ENCODE results near the gene AKAP6. TPM values are rescaled to one million over a fixed set of nuclear protein-coding genes. Genes with fewer than 3 reads are reported as not detected.

Gene AKAP6
- total RNA-seq, 1 experiment from 2014 or later: 1.9 TPM

DNA sequence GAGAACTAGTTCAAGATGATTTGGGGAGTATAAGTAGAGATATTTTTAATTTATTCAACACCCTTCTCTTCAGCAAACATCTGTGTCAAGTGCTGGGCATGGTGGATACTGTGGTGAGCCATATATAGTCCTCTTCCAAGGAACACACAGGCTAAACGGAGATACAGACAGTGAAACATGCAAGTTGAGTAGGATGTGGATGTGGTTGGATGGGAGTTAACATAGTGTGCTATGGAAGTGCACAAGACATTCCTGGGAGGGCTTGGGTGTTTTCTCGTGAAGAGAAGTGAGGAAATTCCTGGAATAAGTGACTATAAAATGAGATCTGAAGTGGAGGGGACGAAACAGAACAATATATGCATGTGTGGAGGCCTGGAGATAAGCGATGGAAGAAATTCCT lies 428.5 kb downstream of the AKAP6 start:
- Histone ChIP-seq H3K4me1 (ENCODE audit: control insufficient read depth in 1 of 2, insufficient read depth in 2 of 2, low read length in 2 of 2) (no peaks in the 10 kb centered on the region), H3K27me3 (ENCODE audit: insufficient read depth, low read length) (0 out of 2 replicates have a peak, but pooled peaks cover 11% of the 10 kb centered on the region), H3K4me2 (ENCODE audit: low read length) (no peak overlapping the region), H3K36me3 (ENCODE audit: control insufficient read depth in 1 of 2, insufficient read depth in 2 of 2, low read length in 2 of 2) (no peaks in the 10 kb centered on the region), H3K9me2 (ENCODE audit: insufficient read depth) (no peaks in the 10 kb centered on the region), H3K27ac (ENCODE audit: low read depth, low read length) (no peak overlapping the region), H3K9ac (ENCODE audit: low read length) (no peak overlapping the region), H3K9me3 (ENCODE audit: control insufficient read depth in 1 of 2, insufficient read depth in 1 of 2, low read depth in 1 of 2, low read length in 2 of 2) (peaks cover 0 to 3% of the 10 kb centered on the region in 2 experiments; a peak in 1 of 4 replicates), H3K79me2 (ENCODE audit: insufficient read depth, low read length) (no peaks in the 10 kb centered on the region), H3K4me3 (replicated peaks in 1 of 2; ENCODE audit: low read depth in 1 of 2, low read length in 2 of 2) (no peak overlapping the region), H4K20me1 (ENCODE audit: insufficient read depth) (no peaks in the 10 kb centered on the region), H2AFZ (ENCODE audit: low read depth, low read length, poor library complexity, severe bottlenecking) (no peak overlapping the region)
- BruUV-seq (replicated peaks): no TSS peak
- POLR2A ChIA-PET: no interaction called here
- ATAC-seq (no peak), DNase-seq (ENCODE audit: low read depth, low spot score) (no peak)
- CTCF ChIA-PET: no interaction called here
- RAD21 ChIA-PET (ENCODE audit: low non-redundant PET in 1 of 2, low total read pairs in 2 of 2, uncharacterized antibody in 2 of 2, unreplicated experiment in 2 of 2): no interaction called here
- intact Hi-C loops (cut with micrococcal nuclease): no loop called here
- TF ChIP-seq ZFX (IDR thresholded peaks at IDR 0.05): no peak
- no peak for TF ChIP-seq EZH2 (IDR thresholded peaks at IDR 0.05)

DNA sequence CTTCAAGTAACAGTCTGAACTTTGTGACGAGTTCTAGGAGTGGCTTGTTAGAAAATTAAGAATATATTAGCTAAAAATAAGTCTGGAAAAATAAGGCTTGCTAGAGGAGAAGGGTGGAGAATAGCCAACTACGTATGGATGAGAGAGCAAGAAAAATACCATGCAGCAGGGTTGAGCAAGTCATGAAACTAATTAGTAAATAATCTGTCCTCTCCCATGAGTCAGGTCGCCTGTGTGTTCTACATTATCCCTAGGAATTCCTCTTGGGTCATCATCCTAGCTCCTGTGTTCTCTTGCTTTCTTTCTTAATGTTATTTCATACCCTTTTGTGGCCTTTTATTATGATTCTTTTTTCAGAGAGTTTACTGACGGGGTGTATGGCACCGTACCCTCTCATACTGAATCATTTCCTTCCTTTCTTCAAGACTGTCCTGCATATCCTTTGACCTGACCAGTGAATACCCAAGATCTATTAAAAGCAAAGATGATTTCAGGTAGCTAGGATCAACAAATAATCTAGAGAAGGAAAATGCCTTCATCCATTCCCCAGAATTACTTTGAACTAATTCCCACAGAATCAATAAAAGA lies 432.4 kb downstream of the AKAP6 start:
- intact Hi-C loops (cut with micrococcal nuclease): no loop called here
- Histone ChIP-seq H3K9me2 (ENCODE audit: insufficient read depth) (no peaks in the 10 kb centered on the region), H2AFZ (ENCODE audit: low read depth, low read length, poor library complexity, severe bottlenecking) (no peak overlapping the region), H3K9ac (ENCODE audit: low read length) (no peak overlapping the region), H3K4me3 (replicated peaks in 1 of 2; ENCODE audit: low read depth in 1 of 2, low read length in 2 of 2) (no peak overlapping the region), H3K27me3 (ENCODE audit: insufficient read depth, low read length) (0 out of 2 replicates have a peak, but pooled peaks cover 11% of the 10 kb centered on the region), H3K36me3 (ENCODE audit: control insufficient read depth in 1 of 2, insufficient read depth in 2 of 2, low read length in 2 of 2) (no peaks in the 10 kb centered on the region), H4K20me1 (ENCODE audit: insufficient read depth) (no peaks in the 10 kb centered on the region), H3K27ac (ENCODE audit: low read depth, low read length) (no peak overlapping the region), H3K79me2 (ENCODE audit: insufficient read depth, low read length) (no peaks in the 10 kb centered on the region), H3K9me3 (ENCODE audit: control insufficient read depth in 1 of 2, insufficient read depth in 1 of 2, low read depth in 1 of 2, low read length in 2 of 2) (no peaks in the 10 kb centered on the region; a peak in 1 of 4 replicates), H3K4me1 (ENCODE audit: control insufficient read depth in 1 of 2, insufficient read depth in 2 of 2, low read length in 2 of 2) (no peaks in the 10 kb centered on the region), H3K4me2 (ENCODE audit: low read length) (no peak overlapping the region)
- no peak for TF ChIP-seq YY1 (IDR thresholded peaks at IDR 0.05; ENCODE audit: extremely low read depth, insufficient replicate concordance, low read depth, low read length)
- TF ChIP-seq, protein P1, sequence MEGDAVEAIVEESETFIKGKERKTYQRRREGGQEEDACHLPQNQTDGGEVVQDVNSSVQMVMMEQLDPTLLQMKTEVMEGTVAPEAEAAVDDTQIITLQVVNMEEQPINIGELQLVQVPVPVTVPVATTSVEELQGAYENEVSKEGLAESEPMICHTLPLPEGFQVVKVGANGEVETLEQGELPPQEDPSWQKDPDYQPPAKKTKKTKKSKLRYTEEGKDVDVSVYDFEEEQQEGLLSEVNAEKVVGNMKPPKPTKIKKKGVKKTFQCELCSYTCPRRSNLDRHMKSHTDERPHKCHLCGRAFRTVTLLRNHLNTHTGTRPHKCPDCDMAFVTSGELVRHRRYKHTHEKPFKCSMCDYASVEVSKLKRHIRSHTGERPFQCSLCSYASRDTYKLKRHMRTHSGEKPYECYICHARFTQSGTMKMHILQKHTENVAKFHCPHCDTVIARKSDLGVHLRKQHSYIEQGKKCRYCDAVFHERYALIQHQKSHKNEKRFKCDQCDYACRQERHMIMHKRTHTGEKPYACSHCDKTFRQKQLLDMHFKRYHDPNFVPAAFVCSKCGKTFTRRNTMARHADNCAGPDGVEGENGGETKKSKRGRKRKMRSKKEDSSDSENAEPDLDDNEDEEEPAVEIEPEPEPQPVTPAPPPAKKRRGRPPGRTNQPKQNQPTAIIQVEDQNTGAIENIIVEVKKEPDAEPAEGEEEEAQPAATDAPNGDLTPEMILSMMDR (IDR thresholded peaks at IDR 0.05 in 2 of 3, conservative IDR thresholded peaks at IDR 0.05 in 1 of 3; ENCODE audit: borderline replicate concordance in 1 of 3, insufficient read depth in 1 of 3, low read depth in 2 of 3, low read length in 2 of 3): no peak
- ATAC-seq (no peak), DNase-seq (ENCODE audit: low read depth, low spot score) (no peak)
- CTCF ChIA-PET: no interaction called here
- POLR2A ChIA-PET: no interaction called here
- RAD21 ChIA-PET (ENCODE audit: low non-redundant PET in 1 of 2, low total read pairs in 2 of 2, uncharacterized antibody in 2 of 2, unreplicated experiment in 2 of 2): no interaction called here
- no TSS peak for BruUV-seq (replicated peaks)
